Adrenal gland (tissue), 5 donors: ENCODE data around the gene INHBA.

Experiments
- POLR2A ChIP-seq, 2 donors: fragments of 450-650 bp; IDR thresholded peaks; one replicate each; pipeline ENCODE4 v1.6.1; 2017; ENCODE audit warnings: antibody characterized with exemption in 2 of 2, mild to moderate bottlenecking in 2 of 2, moderate library complexity in 1 of 2
- TF ChIP-seq, protein P1 (sequence below), 6 experiments: fragments of 450-650 bp in 4 of 6; fragments of 200-600 bp in 2 of 6; sonication (generic) in 1 of 6; IDR thresholded peaks; 1 replicate in 5 of 6; 2 replicates in 1 of 6; pipeline versions ENCODE4 v1.5.1 to v1.8.0; 2016 to 2021; ENCODE audit warnings: antibody characterized with exemption in 6 of 6, mild to moderate bottlenecking in 2 of 6, moderate library complexity in 1 of 6
- donor health status: DM: no; HTN: no; CAD: no.

GRCh38 chr7:41695661-41696322 lies 7.1 kb downstream of the INHBA start:
- TF ChIP-seq, protein P1, sequence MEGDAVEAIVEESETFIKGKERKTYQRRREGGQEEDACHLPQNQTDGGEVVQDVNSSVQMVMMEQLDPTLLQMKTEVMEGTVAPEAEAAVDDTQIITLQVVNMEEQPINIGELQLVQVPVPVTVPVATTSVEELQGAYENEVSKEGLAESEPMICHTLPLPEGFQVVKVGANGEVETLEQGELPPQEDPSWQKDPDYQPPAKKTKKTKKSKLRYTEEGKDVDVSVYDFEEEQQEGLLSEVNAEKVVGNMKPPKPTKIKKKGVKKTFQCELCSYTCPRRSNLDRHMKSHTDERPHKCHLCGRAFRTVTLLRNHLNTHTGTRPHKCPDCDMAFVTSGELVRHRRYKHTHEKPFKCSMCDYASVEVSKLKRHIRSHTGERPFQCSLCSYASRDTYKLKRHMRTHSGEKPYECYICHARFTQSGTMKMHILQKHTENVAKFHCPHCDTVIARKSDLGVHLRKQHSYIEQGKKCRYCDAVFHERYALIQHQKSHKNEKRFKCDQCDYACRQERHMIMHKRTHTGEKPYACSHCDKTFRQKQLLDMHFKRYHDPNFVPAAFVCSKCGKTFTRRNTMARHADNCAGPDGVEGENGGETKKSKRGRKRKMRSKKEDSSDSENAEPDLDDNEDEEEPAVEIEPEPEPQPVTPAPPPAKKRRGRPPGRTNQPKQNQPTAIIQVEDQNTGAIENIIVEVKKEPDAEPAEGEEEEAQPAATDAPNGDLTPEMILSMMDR (IDR thresholded peaks at IDR 0.05), result no peak
- TF ChIP-seq POLR2A (IDR thresholded peaks at IDR 0.05), result no peak
